ENCODE results near the gene FGD5.
A peak's percentile ranks its signal among the peaks of the same experiment; 100 is the strongest.

Gene FGD5

DNA sequence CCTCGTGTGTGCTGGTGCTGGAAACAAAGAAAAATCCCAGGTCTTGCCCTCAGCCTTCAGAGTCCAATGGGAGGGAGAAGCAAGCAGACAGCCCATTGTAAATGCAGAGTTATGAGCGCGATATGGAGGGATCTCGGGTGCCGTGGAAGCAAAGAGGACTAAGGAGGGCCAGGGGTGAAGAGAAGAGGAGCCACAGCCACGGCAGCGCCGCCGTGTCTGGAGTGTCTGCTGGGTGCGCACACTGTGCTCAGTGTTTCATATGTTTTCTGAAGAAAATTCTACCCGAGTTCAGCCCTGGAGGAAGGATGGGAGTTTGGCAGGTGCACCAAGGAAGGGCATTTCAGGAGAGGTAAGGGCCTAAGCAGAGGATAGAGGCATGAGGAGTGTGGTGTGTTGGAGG, 92.9 kb downstream of the FGD5 start:
- no peak for DNase-seq

DNA sequence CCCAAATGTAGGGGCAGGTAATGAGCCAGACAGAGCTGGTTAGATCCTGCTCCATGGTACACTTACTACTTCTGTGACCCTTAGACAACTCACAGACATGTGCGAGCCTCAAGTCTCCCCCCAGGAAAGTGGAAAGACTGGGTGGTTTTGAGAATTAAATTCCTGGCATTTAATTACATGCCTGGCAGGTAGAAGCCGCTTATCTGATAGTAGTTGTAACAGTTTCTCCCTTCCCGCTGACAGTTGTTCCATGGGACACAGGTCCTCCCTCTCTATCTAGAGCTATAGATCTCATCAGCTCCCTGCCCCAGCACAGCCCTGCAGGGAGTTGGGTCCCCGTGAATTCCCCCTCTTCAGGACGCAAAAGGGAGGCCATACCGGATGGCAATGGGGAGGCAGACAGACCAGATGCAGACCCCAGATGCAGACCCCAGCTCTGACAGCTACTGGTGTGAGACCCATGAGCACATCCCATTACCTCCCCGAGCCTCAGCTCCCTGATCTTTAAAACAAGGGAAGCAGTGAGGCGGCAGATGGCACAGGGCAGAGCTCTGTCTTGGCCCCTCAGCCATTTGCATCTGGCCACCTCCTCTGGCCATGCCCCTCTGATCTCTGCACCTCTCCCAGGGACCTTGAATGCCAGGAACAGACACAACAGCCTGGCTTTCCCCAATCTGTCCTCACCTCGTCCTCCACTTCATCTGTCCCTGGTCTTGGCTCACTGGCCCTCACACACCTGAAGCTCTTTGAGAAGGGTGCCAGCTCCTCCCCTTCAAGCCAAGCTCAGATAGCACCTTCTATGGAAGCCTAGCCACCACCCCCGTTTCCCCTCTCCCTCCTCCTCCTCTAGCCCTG, 94.5 kb downstream of the FGD5 start:
- DNase-seq: no peak

DNA sequence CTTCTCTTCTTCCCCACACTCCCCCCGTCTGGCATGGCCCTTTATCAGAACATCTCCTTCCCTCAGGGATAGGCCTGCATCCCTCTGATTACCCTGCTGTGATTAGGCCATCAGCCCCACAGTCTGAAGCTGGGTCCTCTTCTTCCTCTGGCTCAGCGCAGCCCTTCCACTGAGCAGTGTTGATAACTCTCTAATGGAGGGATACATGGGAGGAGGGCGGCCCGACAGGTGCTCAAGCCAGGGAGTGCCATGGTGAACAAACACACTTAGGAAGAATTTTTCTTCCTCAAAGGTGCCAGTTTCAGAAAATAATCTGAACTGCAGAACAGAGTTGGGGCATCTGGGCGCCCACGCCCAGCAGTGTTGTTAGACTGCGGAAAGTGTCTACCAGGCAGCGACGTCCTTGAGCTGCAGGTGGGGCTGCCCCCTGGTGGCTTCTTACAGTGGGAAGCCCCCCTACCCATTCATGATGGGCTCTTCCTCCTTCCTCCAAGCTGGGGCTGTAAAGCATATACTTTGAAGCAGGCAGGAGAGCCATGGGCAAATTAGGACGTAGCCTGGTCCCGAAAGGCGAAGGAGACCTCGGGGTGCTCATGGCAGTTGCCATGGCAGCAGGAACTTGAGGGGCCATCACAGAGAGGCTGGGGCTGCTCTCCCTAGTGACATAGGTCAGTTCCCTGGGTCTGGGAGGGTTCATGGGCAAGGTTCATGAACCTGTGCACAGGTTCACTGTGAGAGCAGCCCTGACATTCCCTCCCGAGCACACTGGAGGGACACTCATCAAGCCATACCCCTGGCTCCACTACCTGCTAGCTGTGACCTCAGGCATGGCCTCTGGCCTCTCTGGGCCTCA, 95.4 kb downstream of the FGD5 start:
- DNase-seq: no peak

DNA sequence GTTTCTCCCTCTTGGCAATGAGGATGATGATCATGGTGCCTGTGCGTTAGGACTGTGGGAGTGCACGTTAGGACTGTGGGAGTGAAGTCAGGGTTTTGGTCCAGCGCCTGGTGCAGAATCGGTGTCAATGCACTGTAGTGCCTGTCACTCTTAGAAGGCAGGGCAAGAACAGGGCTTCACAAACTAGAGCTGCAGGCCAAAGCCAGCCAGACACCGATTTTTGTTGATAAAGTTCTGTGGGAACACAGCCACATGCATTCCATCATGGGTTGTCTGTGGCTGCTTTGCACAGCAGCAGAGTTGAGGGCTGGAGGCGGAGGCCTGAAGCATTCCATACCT, 96.0 kb downstream of the FGD5 start:
- no peak for DNase-seq

DNA sequence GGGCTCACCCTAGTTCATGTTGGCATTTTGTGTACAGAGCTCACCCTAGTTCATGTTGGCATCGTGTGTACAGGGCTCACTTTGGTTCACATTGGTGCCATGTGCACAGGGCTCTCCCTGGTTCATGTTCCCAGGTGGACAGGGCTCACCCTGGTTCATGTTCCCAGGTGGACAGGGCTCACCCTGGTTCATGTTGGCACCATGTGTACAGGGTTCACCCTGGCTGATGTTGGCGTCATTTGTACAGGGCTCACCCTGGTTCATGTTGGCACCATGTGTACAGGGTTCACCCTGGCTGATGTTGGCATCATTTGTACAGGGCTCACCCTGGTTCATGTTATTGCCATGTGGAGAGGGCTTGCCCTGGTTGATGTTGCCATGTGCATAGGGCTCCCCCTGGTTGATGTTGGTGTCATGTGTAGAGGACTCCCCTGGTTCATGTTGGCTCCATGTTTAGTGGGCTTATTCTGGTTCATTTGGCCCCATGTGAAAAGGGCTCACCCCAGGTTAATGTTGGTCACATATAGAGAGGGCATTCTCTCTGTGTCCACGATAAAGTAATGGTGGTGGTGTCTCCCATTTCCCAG, 97.0 kb downstream of the FGD5 start:
- DNase-seq: no peak

DNA sequence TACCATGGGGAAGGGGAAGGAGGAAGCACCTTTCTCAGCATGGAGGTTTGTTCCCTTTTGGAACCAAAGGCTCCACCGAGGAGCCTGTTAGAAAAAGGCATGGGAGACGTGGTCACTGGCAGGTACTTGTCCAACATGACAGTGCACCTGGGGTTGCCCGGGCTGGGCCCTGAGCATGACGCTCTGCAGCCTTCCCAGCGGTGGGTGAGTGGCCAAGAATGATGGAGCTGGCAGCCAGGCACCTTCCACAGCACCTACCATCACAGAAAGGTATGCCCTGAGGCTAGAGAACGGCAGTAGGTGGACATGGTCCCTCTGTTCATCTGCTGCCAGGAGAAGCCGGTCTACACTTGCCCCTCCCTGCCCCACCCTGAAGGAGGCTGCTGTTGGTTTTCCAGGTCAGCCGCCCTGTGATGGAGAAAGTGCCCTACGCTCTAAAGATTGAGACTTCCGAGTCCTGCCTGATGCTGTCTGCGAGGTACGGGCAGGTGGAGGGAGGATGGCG, 99.6 kb downstream of the FGD5 start:
- DNase-seq: no peak

DNA sequence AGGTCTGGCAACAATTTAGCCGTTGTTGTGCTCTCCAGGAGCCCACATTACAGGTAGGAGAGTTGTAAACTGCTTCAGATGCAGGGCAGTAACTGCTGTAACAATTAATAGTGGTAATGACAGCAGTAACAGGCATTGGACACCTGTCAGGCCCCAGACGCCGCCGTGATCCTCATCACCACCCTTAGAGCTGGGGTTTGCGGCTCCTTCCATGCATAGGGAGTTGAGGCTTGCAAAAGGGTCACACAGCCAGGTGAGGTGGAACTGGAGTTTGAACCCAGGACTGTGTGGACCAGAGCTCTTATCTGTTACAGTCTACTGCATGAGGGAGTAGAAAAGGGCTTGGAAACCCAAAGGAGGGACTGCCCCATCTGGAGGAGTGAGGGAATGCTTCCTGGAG, 101.8 kb downstream of the FGD5 start:
- no peak for DNase-seq

DNA sequence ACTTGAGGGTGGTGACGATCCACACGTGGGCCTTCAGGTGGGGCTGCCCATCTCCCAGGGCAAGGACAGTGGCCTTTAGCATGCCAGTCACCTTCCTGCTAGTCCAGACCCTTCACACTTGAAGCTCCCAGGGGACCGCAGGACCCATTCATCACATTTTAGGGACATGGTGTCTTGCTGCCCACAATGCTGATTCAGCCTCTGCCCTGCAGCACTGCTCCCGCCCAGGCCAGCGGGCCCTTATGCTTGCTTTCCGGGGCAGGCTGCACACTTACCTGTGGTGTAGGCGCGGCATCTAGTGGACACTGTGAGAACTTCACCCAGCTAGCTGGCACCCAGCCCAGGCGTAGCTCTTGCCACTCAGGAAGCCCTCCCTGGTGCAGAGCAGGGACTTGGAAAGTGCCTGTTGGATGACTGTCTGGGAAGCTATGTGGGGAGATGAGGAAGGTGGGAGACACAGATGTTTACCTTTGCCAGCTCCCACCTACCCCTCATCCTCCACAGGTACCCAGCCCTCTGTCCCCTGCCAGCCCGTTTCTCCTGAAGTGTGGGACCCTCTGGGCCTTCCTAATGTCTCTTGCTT, 102.4 kb downstream of the FGD5 start:
- DNase-seq: peak; percentile 75

DNA sequence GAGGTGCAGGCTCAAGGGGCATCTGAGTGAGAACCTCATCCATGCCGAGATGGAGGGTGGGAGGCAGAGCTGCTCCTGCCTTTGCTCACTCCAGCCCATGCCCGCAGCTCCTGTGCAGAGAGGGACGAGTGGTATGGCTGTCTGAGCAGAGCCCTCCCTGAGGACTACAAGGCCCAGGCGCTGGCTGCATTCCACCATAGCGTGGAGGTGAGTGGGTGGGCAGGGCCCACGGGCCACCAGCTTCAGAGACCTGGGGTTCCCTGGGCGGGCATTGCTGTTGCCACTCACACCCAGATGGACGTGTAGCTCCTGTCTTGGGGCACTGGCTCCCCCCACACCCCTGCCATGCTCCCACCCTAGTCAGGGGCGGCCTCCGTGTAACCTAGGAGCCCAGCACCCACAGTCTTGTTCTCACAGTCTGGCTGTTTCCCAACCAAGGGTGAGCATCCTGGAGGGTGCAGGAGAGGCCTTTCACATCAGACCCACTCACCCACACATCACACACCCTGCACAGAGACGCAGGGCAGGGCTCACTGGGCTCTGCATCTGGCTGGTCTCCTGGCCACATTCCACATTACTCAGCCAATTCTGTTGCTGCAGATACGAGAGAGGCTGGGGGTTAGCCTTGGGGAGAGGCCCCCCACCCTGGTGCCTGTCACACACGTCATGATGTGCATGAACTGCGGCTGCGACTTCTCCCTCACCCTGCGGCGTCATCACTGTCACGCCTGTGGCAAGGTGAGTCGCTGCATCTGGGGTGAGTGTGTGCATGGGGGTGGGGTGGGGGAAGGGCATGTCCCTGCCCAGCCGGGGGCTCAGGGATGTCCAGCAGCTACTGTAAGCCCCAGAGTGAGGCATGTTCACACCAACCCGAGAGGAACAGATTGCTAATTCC, 103.3 kb downstream of the FGD5 start:
- DNase-seq: no peak

DNA sequence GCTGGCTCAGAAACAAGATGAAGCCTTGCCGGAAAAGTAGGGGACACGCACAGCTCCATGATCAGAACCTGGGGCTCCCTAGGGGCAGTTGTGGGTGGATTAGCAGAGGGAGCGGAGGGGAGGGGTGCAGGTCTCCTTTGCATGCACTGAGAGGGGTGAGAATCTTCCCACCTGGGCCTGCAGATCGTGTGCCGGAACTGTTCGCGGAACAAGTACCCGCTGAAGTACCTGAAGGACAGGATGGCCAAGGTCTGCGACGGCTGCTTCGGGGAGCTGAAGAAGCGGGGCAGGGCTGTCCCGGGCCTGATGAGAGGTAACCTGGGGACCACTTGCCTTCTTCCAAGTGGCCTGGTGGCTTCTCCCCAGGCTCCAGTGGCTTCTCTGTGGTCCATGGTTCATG, 104.1 kb downstream of the FGD5 start:
- no peak for DNase-seq

DNA sequence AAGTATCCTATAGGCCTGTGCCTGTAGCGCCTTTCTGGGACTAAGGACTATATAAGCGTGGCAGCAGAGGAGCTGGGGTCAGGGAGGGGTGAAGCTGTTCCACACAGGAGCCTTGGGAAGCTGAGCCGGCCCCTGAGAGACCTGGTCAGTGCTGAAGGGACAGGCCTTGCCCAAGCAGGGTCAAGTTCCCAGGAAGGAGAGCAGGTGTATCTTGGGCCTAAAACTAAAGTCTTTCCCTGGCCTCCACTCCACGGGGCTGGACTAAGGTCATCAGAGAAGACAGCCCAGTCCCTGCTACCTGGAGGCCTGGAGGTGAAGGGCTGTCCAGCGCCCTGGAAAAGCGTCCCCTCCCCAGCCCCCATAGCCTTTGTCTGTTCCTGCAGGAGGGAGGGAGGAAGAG, 104.7 kb downstream of the FGD5 start:
- DNase-seq: no peak

DNA sequence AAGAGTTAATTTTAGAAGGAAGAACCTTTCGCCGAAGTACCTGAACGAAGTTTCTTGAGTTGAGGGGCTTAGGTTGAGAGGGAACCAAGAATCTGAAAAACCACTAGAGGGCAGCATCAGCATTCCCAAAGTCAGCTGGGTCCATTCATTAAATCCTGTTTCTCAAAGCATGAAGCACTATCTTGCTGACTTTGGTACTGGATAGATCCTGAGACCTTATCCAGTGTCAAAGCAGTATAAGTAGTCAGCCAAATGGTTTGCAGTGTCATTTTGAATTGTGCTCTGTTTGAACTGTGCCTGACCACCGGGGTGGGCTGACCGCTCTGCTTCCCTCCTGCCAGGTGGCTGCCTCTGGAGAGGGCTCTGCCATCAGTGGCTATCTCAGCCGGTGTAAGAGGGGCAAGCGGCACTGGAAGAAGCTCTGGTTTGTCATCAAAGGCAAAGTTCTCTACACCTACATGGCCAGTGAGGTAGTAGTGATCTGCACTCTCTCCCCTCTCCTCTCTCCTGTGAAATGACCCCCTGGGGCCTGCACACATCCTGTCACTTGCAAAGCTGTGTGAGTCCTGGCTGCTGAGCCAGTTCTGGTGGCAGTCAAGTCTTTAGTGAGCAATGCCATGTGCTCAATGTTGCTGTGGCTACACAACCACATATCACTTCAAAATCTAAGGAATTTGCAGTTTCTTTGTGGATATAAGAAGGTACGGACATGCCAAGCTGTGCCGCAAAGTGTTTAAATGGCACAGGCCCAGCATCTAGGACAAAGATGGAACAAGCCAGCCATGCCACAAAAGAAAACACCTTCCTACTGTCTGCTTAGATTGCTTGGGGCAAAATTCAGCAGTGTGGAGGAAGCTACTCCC, 107.2 kb downstream of the FGD5 start:
- DNase-seq: no peak

DNA sequence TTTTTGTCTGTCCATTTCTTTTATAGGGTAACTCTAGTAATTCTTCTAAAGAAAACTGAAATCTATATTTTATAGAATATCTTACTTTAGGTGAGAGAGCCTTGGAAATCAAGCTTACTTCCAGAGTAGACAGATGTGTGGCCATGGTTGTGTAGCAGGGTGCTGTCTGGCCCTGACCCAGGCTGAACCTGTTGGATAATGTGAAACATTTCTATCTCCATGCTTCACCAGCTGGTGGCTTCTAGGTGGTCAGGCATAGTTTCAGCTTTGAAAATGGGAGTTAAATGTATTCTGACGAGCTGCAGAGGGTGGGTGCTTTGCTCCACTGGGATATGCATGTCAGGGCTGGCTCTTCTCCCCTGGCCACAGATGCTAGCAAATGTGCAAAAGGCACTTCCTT, 107.8 kb downstream of the FGD5 start:
- DNase-seq: no peak

DNA sequence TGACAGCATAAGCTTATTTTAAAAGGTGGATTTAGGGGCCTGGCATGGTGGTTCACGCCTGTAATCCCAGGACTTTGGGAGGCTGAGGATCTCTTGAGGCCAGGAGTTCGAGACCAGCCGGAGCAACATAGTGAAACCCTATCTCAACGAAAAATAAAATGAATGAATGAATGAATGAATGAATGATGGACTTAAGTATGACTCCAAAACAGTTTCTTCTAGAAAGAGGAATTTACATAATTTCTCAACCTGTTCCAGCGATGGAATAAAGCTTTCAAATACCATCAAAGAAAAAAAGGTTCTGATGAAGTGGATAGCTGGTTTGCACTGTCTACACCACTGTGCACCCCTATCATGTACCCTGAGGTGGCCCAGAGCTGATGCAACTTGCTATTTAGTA, 108.5 kb downstream of the FGD5 start:
- no peak for DNase-seq

DNA sequence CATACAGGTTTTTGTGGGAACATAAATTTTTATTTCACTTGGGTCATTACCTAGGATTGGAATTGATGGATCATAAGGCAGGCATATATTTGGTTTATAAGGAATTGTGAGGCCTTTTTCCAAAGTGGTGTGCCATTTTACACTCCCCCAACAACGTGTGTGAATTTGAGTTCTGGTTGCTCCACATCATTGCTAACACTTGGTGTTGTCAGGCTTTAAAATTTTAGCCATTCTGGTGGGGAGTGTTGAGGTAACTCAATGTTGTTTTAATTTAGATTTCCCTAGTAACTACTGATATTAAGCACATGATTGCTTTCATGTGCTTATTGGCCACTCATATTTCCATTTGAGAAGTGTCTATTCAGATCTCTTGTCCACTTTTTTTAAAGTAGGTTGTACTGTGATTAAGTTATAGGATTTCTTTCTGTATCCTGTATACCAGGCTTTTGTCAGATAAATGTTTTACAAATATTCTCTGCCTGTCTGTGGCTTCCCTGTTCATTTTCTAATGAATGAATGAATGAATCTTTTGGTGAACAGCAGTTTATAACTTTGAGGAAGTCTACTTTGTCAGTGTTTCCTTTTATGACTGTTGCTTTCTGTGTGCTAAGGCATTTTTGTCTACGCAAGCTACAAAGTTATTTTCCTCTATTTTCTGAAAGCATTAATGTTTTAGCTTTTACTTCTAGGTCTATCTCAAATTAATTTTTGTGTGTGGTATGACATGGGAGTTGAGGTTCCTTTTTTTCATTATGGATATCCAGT, 110.7 kb downstream of the FGD5 start:
- no peak for DNase-seq

DNA sequence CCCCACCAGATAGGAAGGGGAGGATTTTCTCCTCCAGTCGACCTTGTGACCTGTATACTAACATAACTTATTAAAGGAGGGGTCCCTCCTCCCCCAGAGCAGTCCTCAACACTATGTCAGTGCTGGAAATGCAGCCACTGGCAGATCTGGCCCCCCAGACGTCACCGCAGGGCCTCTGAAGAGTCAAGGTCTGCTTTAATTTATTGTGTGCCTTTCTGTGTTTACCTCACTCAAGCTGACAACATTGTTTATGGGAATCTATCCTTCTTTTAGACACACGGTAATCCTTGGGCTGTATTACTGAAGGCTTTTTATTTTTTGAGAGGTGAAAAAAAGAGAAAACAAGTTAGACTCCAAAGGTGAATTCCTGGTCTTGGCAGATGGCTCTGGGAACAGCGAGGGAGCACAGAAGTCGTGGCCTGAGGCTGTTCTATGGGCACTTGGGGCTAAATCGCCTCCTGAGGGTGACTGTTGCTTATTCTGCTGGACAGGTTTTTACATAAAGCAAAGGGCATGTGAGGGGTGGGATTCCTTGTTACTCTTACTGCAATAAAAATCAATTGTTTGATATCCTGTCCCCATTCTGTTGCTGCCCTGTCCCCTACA, 115.2 kb downstream of the FGD5 start:
- no peak for DNase-seq

DNA sequence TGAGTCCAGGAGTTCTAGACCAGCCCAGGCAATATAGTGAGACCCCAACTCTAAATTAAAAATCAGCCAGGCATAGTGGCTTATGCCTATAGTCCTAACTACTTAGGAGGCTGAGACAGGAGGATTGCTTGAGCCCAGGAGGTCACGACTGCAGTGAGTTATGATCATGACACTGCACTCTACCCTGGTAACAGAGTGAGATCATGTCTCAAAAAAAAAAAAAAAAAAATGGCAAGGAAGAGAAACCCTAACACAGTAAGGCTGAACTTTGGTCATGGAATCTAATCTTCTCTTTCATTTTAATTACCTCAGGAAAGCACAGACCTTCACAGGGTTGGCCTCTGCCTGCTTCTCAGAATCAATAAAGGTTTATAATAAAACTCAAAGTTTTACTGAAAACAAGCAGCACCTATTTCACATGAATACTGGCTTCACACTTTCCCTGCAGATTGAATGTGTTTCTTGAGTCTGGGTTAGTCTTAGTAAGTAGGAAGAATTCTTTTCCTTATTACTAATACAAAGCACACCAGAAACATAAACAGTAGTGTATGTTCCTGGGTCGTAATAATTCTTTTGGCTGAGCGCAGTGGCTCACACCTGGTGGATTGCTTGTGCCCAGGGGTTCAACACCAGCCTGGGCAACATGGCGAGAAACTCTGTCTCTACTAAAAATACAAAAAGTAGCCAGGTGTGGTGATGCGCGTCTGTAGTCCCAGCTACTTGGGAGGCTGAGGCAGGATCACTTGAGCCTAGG, 117.0 kb downstream of the FGD5 start:
- no peak for DNase-seq

DNA sequence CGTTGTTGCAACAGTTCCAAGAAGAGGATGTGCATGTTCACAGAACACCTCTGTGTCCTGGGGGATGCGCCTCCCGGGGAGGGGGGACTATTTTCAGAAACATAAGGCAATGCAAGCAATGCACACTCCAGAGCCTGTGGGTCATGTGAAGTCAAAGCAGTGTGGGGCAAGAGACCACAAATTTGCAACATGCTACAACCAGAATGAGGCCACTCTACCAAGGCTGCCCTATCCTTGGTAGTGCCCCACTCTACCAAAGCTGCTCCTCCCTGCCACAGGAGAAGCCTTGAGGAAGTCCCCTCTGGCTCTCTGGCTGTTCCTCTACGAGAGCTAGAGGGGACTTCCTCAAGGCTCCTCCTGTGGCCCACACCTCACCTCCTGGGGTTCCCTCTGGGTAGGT, 120.2 kb downstream of the FGD5 start:
- no peak for DNase-seq

DNA sequence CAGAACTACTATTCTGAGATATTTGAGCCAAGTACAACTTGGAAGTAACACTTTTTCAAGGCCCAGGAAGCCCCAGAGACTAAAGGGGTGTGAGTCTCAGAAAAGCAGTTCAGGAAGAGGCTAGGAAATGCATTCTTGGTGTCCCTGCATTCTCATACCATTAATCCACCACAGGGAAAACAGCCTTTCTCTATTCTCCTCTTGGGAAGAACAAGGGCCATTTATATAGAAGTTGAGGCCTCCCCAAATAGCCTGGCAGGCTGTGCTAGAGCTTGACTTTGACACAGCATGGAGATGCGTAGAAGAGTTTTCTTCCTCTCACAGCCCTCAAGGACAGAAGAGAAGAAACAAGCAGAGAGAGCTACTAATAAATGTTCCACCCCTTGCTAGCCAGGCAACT, 123.1 kb downstream of the FGD5 start:
- no peak for DNase-seq
